Stimulated activated CD8-positive, alpha-beta memory T cell treated with anti-CD3 and anti-CD28 coated beads, Interleukin-12 subunit alpha, Interleukin-12 subunit beta, amount 100 ng/mL, for 24 hours (primary cell): ENCODE results near the gene AHDC1.
"Not testable (repeated sequence)": the region's sequence is repeated elsewhere in the genome, so short reads cannot be mapped to it uniquely, and the experiment has no call there.

Source experiments
- DNase-seq: peaks from one replicate; pipeline ENCODE4 v3.0.0-alpha.2; 2020; ENCODE audit errors: extremely low read depth

AHDC1 gene, protein sequence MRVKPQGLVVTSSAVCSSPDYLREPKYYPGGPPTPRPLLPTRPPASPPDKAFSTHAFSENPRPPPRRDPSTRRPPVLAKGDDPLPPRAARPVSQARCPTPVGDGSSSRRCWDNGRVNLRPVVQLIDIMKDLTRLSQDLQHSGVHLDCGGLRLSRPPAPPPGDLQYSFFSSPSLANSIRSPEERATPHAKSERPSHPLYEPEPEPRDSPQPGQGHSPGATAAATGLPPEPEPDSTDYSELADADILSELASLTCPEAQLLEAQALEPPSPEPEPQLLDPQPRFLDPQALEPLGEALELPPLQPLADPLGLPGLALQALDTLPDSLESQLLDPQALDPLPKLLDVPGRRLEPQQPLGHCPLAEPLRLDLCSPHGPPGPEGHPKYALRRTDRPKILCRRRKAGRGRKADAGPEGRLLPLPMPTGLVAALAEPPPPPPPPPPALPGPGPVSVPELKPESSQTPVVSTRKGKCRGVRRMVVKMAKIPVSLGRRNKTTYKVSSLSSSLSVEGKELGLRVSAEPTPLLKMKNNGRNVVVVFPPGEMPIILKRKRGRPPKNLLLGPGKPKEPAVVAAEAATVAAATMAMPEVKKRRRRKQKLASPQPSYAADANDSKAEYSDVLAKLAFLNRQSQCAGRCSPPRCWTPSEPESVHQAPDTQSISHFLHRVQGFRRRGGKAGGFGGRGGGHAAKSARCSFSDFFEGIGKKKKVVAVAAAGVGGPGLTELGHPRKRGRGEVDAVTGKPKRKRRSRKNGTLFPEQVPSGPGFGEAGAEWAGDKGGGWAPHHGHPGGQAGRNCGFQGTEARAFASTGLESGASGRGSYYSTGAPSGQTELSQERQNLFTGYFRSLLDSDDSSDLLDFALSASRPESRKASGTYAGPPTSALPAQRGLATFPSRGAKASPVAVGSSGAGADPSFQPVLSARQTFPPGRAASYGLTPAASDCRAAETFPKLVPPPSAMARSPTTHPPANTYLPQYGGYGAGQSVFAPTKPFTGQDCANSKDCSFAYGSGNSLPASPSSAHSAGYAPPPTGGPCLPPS (N-terminal part only)

DNA sequence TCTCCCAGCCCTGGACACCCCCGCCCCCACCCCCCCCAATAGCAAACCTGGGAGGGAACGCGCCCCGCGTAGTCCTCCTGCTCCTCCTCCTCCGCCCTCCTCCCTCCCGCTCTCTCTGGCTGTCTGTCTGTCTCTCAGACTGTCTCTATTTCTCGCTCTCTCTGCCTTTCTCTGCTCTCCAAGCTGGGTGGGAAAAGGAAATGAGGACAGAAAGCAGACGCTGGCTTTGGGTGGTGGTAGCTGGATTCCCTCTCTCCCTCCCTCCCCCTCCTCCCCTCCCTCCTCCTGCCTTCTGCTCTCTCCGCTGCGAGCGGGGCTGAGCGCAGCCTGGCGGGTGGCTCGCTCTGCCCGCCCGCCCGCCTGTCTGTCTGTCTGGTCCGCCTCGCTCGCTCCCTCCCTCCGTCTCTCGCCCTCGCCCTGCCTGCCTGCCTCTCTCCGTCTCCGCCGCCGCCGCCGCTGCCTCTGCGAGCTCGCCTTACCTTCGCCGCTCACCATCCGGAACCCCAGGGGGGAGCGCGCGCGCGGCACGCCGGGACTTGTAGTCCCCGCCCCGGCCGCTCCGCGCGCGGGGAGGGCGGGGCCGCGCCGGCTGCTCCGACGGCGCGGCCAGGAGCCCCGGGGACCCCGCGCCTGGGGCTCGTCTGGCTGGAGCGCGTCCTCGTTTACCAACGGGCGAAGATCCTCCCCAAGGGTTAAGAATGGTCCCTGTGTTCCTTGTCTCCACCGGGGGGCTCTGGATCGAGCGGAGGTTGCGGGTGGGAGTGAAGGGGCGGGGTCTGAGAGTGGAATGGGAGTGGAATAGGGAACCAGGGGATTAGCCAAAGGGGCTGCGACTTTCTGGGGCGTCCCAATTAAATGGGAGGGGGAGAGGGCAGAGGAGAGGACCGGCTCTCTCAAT lies at the start of gene AHDC1:
Gene AHDC1, minus strand, starts transcription at position 464 of the 898 bp plus-strand sequence. CDS start 52,029 bp downstream, outside the sequence.
- peak; percentile 82 for DNase-seq

DNA sequence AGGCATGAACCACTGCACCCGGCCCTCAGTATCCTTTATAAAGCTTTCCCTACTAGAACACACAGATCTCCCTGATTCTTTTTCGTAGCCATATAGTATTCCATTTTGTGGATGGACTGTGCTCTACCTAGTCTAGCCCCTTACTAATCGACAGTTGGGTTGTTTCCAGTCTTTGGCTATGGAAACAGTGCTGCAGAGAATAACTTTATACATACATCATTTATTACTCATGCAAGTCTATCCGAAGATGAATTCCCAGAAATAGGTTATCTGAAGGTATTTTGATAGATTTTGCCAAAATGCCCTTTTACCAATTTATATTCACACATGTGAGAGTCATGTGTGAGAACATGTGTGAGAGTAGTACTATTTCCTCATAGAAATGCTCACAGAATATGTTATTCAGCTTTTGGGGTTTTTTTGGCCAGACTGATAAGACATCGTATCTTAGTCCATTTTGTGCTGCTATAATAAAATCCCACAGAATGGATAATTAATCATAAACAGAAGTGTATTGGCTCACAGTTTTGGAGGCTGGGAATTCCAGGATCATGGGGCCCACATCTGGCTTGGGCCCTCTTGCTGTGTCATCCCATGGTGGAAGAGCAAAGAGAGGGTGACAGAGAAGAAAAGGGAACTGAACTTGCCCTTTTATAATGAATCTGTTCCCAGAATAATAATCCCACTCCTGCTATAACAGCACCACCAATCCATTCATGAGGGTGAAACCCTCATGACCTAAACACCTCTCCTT lies 48.3 kb upstream of the AHDC1 start:
- DNase-seq = no peak

DNA sequence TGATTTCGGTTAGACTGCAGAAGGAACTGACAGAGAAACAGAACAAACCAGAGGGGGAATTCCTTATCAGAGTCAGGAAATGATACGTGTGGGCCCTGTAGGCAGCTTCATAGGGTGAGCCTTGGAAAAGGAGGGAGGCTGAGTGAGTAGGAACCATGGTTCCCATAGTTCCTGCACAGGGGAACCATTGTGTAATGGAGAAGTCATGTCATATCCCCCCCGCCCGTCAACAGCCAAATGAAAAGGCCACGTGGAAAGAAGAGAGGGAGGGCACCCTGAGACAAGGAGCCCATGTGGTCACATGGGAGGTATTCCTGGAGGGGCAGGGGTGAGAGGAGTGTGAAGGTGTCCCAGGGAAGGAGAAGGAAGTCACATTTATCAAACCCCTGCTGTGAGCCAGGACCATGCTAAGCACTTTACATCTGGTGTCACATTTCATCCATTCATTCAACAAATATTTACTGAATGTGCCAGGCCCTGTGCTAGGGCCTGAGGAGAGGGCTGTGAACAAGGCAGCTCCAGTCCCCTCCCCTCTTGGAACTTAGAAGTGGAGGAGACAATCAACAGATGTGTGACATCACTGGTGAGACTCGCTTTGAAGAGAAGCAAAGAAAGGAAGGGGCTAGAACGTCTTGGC lies 46.7 kb upstream of the AHDC1 start:
- no peak for DNase-seq

DNA sequence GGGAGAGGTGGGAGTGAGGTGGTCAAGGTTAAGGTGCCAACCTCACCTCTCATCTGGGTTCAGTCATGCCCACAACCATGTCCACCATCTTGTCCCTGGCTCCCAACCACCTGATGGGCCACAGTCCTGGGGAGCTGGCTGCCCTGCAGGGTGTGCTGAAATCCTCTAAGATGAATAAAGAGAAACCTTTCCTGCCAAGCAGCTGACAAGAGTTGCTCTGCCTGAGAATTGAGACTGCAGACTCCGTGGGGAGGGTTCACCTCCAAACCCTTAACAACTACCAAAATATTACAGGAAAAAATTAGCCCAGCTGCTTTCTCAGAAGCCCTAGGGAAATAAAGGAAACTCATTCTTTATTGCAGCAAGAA lies 46.2 kb upstream of the AHDC1 start:
- no peak for DNase-seq

DNA sequence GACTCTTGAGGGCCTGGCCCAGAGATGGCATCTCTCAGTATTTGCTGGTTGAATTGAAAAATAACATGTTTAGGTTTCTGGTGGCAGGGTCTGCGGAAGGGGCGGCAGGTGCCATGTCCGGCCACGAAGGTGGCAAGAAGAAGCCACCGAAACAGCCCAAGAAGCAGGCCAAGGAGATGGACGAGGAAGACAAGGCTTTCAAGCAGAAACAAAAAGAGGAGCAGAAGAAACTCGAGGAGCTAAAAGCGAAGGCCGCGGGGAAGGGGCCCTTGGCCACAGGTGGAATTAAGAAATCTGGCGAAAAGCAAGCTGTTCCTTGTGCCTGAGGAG lies 45.3 kb upstream of the AHDC1 start:
- DNase-seq = no peak

DNA sequence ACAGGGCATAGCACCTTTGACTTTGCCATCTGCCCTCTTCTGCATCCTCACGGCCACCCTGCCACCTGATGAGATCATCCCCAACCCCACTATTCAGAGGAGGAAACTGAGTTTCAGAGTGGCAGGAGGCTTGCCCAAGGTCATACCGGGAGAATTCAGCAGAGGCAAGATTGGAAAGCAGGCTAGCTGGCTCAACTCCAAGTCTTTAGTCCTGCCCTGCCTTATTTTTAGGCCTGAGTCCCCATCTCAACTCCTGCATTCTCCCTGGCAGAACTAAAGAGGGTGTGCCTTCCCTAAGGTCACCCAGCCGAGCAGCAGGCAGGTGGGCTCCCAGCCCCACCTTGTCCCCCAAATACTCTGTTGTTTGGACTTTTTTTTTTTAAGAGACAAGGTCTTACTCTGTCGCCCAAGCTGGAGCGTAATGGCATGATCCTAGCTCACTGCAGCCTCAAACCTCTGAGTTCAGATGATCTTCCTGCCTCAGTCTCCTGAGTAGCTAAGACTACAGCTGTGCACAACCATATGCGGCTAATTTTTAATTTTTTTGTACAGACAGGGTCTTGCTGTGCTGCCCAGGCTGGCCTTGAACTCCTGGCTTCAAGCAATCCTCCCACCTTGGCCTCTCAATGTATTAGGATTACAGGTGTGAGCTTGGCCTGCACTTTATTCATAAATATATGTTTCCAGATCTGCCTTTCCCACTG lies 44.8 kb upstream of the AHDC1 start:
- no peak for DNase-seq

DNA sequence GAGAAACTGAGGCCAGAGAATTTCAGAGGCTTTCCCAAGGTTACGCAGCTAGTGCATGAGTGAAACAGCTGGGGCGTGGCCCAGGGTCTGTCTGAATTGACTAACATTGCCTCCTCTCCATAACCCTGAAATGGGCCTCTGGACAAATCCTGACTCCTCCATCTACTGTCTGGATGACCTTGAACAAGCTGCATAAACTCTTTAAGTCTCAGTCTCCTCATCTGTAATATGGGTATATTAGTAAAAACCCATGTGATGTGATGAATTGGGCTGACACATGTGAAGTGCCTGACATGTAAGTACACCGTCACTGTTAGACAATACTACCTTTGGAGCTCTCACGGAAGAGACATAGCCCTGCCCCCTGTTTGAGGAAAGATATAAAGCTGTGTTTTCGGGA lies 43.4 kb upstream of the AHDC1 start:
- DNase-seq = no peak

DNA sequence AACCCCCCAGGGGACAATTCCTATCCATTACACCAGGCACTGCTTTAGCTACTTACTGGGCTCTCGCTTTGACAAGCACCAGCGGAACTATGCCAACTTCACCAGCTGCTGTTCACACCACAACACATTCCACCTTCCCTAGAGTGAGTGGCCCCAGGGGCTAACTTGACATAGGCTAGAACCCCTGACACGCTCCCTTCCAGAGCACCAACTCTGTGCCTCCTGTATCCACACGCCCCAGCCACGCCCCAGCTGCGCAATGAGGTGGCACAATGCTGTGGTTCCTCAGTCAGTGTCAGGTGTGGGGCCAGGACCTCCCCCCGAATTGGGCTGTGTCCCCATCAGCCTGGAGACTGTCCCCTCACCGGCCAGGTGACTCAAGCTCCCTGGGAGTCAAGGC lies 42.7 kb upstream of the AHDC1 start:
- no peak for DNase-seq

DNA sequence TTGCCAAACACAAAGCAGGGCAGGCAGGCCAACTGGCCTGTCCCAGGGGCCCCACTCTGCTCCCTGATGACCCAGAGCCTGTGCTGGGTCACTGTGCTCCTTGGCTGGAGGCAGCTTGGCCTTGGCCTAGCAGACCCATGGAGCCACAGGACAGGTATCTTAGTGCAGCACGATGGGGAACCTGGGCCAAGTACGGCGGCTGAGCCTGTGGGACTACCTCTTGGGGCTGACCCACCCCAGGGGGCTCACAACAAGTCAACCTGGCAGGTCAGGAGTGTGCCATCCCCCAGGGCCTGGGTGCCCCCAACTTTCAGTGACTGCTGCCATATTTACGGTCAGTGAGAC lies 41.1 kb upstream of the AHDC1 start:
- DNase-seq = no peak

DNA sequence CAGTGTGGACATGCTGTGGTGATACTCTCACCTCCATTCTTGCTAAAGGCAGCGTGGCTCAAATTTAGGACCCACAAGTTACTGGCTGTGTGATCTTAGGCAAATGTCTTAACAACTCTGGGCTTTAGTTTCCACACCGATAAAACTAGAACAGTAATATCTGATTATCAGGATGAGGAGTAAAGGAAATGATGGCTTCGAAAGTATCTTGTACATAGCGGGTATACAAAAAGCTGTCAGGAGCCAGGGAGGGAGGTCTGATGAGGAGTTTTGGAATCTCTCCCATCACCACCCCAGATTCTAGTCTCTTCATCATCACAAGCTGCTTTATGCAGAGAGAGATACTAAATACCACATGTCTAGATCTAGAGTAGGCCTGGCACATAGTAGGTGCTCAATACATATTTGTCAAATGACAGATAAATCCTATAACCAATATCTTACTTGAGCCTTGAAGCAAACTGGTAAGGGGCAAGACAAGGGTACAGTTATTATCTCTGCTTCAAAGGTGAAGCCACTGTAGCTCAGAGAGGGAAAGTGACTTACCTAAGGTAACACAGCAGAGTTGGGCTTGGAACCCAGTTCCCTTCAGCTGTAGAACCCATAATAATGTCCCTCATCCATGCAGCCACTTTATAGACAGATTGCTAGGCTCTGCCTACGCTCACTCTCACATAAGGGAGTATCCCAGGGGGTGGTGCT lies 40.6 kb upstream of the AHDC1 start:
- no peak for DNase-seq

DNA sequence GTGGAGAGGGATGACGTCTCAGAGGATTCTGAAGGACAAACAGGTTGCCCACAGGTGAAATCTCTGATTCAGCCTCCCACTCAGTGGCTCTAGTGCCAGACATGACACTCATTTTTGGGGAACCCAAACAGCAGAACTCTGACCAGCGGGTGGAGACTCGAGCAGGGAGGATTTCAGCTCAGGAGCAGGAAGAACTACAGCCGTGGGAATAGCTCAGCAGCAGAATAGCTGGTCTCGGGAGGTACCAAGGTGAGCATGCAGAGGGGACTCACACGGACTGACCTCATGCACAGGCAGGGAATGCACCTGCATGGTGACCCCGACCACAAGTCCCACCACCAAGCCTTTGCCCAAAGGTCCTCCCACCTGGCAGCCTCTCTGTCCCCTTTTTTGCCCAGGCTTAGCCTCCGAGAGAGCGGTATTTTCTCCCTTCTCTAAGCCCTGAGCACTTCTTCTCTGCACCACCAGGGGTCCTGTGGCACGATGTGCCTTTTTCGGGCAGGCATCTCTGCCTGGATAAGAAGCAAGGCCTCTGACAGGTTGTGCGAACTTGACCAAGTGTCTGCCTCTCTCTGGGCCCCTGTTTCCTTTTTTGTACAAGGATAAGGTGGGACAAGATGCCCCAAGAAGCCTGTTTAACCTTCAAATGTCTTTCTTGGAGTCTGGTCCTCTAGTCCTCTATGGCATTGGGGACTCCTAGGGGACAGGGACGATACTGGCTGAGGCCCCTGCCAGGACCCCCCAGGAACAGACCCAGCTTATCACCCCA lies 39.8 kb upstream of the AHDC1 start:
- no peak for DNase-seq

DNA sequence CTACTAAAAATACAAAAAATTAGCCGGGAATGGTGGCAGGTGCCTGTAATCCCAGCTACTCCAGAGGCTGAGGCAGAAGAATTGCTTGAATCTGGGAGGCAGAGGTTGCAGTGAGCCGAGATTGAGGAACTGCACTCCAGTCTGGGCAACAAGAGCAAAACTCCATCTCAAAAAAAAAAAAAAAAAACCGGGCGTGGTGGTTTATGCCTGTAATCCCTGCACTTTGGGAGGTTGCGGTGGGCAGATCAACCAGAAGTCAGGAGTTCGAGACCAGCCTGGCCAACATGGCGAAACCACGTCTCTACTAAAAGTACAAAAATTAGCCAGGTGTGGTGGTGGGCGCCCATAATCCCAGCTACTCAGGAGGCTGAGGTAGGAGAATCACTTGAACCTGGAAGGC lies 36.6 kb upstream of the AHDC1 start:
- DNase-seq = not testable (repeated sequence)

DNA sequence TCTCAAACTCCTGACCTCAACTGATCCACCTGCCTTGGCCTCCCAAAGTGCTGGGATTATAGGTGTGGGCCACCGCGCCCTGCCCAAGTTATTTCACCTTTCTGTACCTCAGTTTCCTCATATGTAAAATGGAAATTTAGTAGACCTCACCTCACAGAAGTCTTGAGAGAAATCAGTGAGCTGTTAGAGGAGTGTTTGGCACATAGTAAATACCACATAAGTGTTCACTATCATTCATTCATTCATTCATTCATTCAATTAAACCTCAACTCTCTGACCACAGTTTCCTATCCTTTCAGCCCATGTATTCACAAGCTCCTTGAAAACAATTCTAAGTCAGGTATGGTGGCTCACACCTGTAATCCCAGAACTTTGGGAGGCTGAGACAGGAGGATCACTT lies 34.9 kb upstream of the AHDC1 start:
- DNase-seq = no peak

DNA sequence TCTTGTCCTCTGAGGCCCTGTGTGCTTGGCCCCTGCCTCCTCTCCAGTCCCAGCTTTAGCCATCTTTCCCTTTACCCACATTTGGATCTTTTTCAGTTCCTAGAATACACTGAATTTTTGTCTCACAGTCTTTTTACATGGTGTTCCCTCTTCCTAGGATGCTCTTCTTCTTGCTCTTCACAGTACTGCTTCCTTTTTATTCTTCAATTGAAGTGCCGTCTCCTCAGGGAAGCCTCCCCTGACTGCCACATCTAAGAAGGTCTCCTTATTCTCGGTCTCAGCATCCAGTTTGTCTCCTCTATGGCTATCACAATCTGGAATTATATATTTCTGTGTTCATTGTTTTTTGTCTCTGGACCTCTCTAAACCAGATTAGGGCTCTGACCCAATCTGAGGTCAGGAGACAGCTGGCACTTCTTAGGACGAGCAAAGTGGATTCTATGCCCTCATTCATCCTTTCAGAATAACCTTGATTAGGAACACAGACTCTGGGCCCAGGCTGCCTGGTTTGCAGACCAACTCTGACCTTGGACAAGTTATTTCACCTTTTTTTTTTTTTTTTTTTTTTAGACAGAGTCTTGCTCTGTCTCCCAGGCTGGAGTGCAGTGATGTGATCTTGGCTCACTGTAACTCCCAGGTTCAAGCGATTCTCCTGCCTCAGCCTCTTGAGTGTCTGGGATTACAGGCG lies 34.2 kb upstream of the AHDC1 start:
- DNase-seq = no peak

DNA sequence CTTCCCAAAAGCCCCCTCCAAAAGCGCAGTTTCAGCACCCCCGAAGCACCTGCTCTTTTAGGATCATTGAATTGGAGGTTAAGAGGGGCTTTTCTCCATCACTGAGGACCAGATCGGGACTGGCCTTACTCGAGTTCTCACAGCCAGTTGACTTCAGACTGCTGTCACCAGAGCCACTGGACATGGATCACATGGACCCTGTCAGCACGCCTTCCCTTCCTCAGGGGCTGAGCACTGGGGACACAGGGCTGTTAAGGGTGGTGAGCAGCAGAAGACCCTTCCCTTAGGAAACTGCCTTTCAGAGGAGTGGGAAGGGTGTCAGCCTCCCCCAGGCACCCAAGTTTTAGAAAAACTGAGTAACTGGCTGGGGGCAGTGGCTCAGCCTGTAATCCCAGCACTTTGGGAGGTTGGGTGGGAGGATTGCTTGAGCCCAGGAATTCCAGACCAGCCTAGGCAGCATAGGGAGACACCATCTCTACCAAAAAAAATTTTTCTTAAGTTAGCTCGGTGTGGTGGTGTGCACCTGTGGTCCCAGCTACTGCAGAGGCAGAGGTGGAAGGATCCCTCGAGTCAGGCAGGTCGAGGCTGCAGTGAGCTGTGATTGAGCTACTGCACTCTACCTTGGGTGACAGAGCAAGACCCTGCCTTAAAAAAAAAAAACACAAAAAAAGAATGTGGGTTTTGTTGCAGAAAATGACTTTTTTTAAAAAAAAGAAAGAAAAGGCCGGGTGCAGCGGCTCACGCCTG lies 31.6 kb upstream of the AHDC1 start:
- DNase-seq = no peak

DNA sequence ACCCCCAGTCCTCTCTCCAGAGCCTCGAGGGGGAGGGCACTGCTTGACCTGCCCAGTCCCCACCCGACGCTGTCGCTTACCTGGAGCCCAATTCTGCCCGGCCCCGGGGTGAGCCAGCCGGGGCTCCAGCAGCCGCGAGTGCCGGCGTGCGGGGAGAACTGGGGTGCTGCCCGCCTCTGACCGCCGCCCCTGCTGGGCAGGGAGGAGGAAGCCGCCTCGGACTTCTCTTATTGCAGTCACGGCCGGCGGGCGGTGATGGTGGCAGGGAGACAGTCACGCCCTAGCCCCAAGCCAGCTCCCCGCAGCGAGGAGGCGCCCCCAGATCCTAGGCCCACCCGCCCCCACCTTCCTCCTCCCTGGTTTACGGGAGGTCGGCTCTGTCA lies 31.0 kb upstream of the AHDC1 start, which contains the start of gene FGR:
Gene FGR, minus strand, starts transcription at position 201 of the 383 bp plus-strand sequence. CDS start 11,269 bp downstream, outside the sequence.
- no peak for DNase-seq
